GM12878 (cell line): ENCODE results near the gene HOOK2. TPM values are rescaled to one million over a fixed set of nuclear protein-coding genes. Genes with fewer than 3 reads are reported as not detected.

ENCODE experiments used
- ATAC-seq: fragments of 200-7000 bp; cut with Tn5 transposase; 3 replicates; pipeline ENCODE4 v1.9.1; 2020; ENCODE audit warnings: mild to moderate bottlenecking, moderate library complexity
- BruUV-seq: library from RNA; stranded (reverse); fragments of 400-500 nt; replicated peaks from 2 replicates; lab custom pipeline; 2021; lab: Mats Ljungman, UMichigan
- CTCF ChIA-PET: fragments of 300-600 bp; sonication (Branson Sonifier 250); formaldehyde crosslinking; extraction: SDS; loops from one replicate; lab custom pipeline; 2021; ENCODE audit warnings: inconsistent platforms; lab: Yijun Ruan, JAX
- POLR2A ChIA-PET: fragments of 350-600 bp; formaldehyde crosslinking; extraction: SDS; loops from one replicate; lab custom pipeline; 2021; ENCODE audit warnings: inconsistent platforms; lab: Charles Lee
- RAD21 ChIA-PET: fragments of 300-600 bp; sonication (Branson Sonifier 250); formaldehyde crosslinking; loops from one replicate; lab custom pipeline; 2023; ENCODE audit warnings: antibody characterized with exemption; ENCODE audit not compliant: unreplicated experiment; lab: Charles Lee
- SMC1A ChIA-PET: fragments of 300-600 bp; sonication (Branson Sonifier 250); formaldehyde crosslinking; loops from one replicate; lab custom pipeline; 2023; ENCODE audit not compliant: unreplicated experiment, uncharacterized antibody; lab: Charles Lee
- DNase-seq: peaks from one replicate; pipeline ENCODE4 v3.0.0-alpha.2; 2011; ENCODE audit warnings: low read depth, low spot score
- FAIRE-seq: peaks from 3 replicates; lab custom pipeline; 2011; peaks lifted over from hg19 to GRCh38; lab: Jason Lieb, UNC
- H2AFZ ChIP-seq: 2 replicates; pipeline ENCODE4 v1.6.0; 2011; ENCODE audit warnings: low read depth, low read length, control low read depth; ENCODE audit not compliant: control insufficient read depth
- H3K27ac ChIP-seq: 2 replicates; pipeline ENCODE4 v1.5.1; 2011; ENCODE audit warnings: control low read depth; ENCODE audit not compliant: control insufficient read depth, insufficient read depth
- H3K27me3 ChIP-seq, 2 experiments: replicated peaks in 1 of 2; 2 replicates each; pipeline versions ENCODE4 v1.6.0 to v1.6.1; 2011; ENCODE audit warnings: low read length in 1 of 2; ENCODE audit not compliant: control insufficient read depth in 2 of 2, insufficient read depth in 2 of 2
- H3K36me3 ChIP-seq, 2 experiments: 2 replicates each; pipeline ENCODE4 v1.5.1; 2011; ENCODE audit warnings: low read length in 1 of 2; ENCODE audit not compliant: control insufficient read depth in 2 of 2, insufficient read depth in 2 of 2
- H3K4me1 ChIP-seq: 2 replicates; pipeline ENCODE4 v1.6.1; 2011; ENCODE audit warnings: mild to moderate bottlenecking, low read length, moderate library complexity, mixed read lengths; ENCODE audit not compliant: control insufficient read depth, insufficient read depth
- H3K4me2 ChIP-seq: 2 replicates; pipeline ENCODE4 v1.6.0; 2011; ENCODE audit warnings: control low read depth; ENCODE audit not compliant: control insufficient read depth, insufficient read depth
- H3K4me3 ChIP-seq: fragments of 200-600 bp; sonication (generic); 2 replicates; pipeline ENCODE4 v1.5.1; 2016
- H3K79me2 ChIP-seq: 2 replicates; pipeline ENCODE4 v1.6.0; 2011; ENCODE audit warnings: low read length; ENCODE audit not compliant: control insufficient read depth, insufficient read depth
- H3K9ac ChIP-seq: 2 replicates; pipeline ENCODE4 v1.8.0; 2011; ENCODE audit warnings: low read length, control low read depth, mixed read lengths; ENCODE audit not compliant: control insufficient read depth, insufficient read depth
- H3K9me3 ChIP-seq: replicated peaks from 3 replicates; pipeline ENCODE4 v1.5.1; 2011; ENCODE audit warnings: mild to moderate bottlenecking, low read length; ENCODE audit not compliant: control insufficient read depth, insufficient read depth
- H4K20me1 ChIP-seq: 2 replicates; pipeline ENCODE4 v1.6.0; 2011; ENCODE audit not compliant: control insufficient read depth, insufficient read depth
- BCL11A ChIP-seq: IDR thresholded peaks from 2 replicates; pipeline ENCODE4 v1.6.1; 2011; ENCODE audit warnings: low read depth, low read length
- BCLAF1 ChIP-seq: fragments of 450-650 bp; IDR thresholded peaks from 2 replicates; pipeline ENCODE4 v1.6.1; 2017; ENCODE audit warnings: antibody characterized with exemption, mild to moderate bottlenecking, moderate library complexity
- BRCA1 ChIP-seq: IDR thresholded peaks from 2 replicates; pipeline ENCODE4 v1.6.1; 2011; ENCODE audit warnings: low read depth, low read length, improper control_type of control experiment
- CHD2 ChIP-seq: IDR thresholded peaks from 2 replicates; pipeline ENCODE4 v1.6.1; 2011; ENCODE audit warnings: low read depth, low read length, improper control_type of control experiment, borderline replicate concordance
- EED ChIP-seq: sonication (generic); IDR thresholded peaks from 2 replicates; pipeline ENCODE4 v1.6.1; 2016; ENCODE audit warnings: antibody characterized with exemption, low read depth
- EZH2 ChIP-seq: IDR thresholded peaks from 2 replicates; pipeline ENCODE4 v1.6.1; 2012; ENCODE audit warnings: low read depth, mild to moderate bottlenecking, control low read depth, inconsistent platforms, low read length, borderline replicate concordance; ENCODE audit not compliant: control insufficient read depth
- FOS ChIP-seq: IDR thresholded peaks from 3 replicates; pipeline ENCODE4 v1.6.1; 2011; ENCODE audit warnings: borderline replicate concordance; ENCODE audit not compliant: insufficient read length; ENCODE audit errors: extremely low read depth
- JUND ChIP-seq: IDR thresholded peaks from 2 replicates; pipeline ENCODE4 v1.6.1; 2012; ENCODE audit warnings: low read depth, mild to moderate bottlenecking, low read length, improper control_type of control experiment, moderate library complexity
- MEF2A ChIP-seq: IDR thresholded peaks from 2 replicates; pipeline ENCODE4 v1.6.1; 2011; ENCODE audit warnings: low read depth, mild to moderate bottlenecking, low read length, moderate library complexity; ENCODE audit not compliant: insufficient read depth
- PBX3 ChIP-seq: IDR thresholded peaks from 2 replicates; pipeline ENCODE4 v1.6.1; 2011; ENCODE audit warnings: mild to moderate bottlenecking, low read depth, low read length, moderate library complexity; ENCODE audit not compliant: insufficient replicate concordance
- POU2F2 ChIP-seq: IDR thresholded peaks from 3 replicates; pipeline ENCODE4 v1.6.1; 2011; ENCODE audit warnings: low read depth, mild to moderate bottlenecking, low read length, borderline replicate concordance
- RFX5 ChIP-seq: IDR thresholded peaks from 2 replicates; pipeline ENCODE4 v1.6.1; 2011; ENCODE audit warnings: low read depth, low read length, improper control_type of control experiment
- SMC3 ChIP-seq: IDR thresholded peaks from 2 replicates; pipeline ENCODE4 v1.6.1; 2011; ENCODE audit warnings: low read length, improper control_type of control experiment, borderline replicate concordance
- SREBF2 ChIP-seq: IDR thresholded peaks from 2 replicates; pipeline ENCODE4 v1.6.1; 2012; ENCODE audit warnings: mild to moderate bottlenecking, low read length
- SUPT20H ChIP-seq: IDR thresholded peaks from 2 replicates; pipeline ENCODE4 v1.6.1; 2011; ENCODE audit warnings: low read depth, mild to moderate bottlenecking, low read length, moderate library complexity, borderline replicate concordance; ENCODE audit not compliant: control insufficient read depth
- TARDBP ChIP-seq: IDR thresholded peaks from 2 replicates; pipeline ENCODE4 v1.6.1; 2016; ENCODE audit warnings: borderline replicate concordance
- ZNF207 ChIP-seq: fragments of 450-650 bp; IDR thresholded peaks from 2 replicates; pipeline ENCODE4 v1.6.1; 2014; ENCODE audit warnings: antibody characterized with exemption, mild to moderate bottlenecking, borderline replicate concordance
- WGBS: methylation state at CpG from one replicate; pipeline ENCODE4 v1.1.6; 2016; ENCODE audit warnings: low lambda C conversion rate; ENCODE audit not compliant: insufficient replicate concordance, insufficient coverage; ENCODE audit errors: missing lambda C conversion rate; 5-methylcytosine and 5-hydroxymethylcytosine counted together
- in situ Hi-C: fragments of 300-500 bp; cut with MboI; formaldehyde crosslinking; loops from 9 replicates; pipeline ENCODE4 v1.14.3; 2018; ENCODE audit warnings: mixed read lengths
- intact Hi-C: fragments of 100-400 bp; cut with micrococcal nuclease; formaldehyde crosslinking; loops from one replicate; pipeline ENCODE4 v1.14.2; 2022; ENCODE audit not compliant: unreplicated experiment
- polyA plus RNA-seq, 11 experiments: library from polyadenylated mRNA; depleted of rRNA in 4 of 11; unstranded in 6 of 11; stranded (reverse) in 5 of 11; fragments of >200 nt; fragmentation: Nextera tagmentation in 4 of 11; fragmentation: Illumina TruSeq in 1 of 11; extraction: Ambion mirVana in 4 of 11; extraction: Trizol in 1 of 11; gene quantifications; 1 replicate in 1 of 11; 2 replicates in 10 of 11; pipeline versions ENCODE4 v1.2.1 to v1.2.3, GENCODE V29; 2011 to 2016; ENCODE audit warnings: inconsistent platforms in 2 of 11, missing spikeins in 2 of 11, low read depth in 1 of 11
- total RNA-seq, 4 experiments: library from RNA; depleted of rRNA in 3 of 4; stranded (reverse); fragments of >200 nt in 3 of 4; fragmentation: Illumina TruSeq in 1 of 4; extraction: Trizol in 1 of 4; gene quantifications; 2 replicates each; pipeline versions ENCODE4 v1.2.1 to v1.2.3, GENCODE V29; 2013 to 2021

The HOOK2 gene
- total and polyA plus RNA-seq, 10 of the 15 experiments (the other 5 are each of a cell fraction or from before 2014, with no cell fraction given) = 1.5 to 9.6 (median 6.2) TPM

- TF ChIP-seq EZH2 = no peak
Measured at GRCh38 chr19:12800466-12800770, 25.1 kb upstream of the HOOK2 start (continued).

GRCh38 chr19:12799742-12800465, 24.6 kb upstream of the HOOK2 start:
- CTCF ChIA-PET = interaction anchor here (1.0 to 12.9 kb wide), 4 partner anchors 22 to 63 kb away, joined by 3 to 537 read pairs (median 217); partner anchors contain the start of genes GET3 and HOOK2
- 68% methylated on average over 18 of the region's 18 CpGs for WGBS
- RAD21 ChIA-PET = interaction anchor here (1.0 to 11.4 kb wide), 4 partner anchors 23 to 91 kb away, joined by 3 to 303 read pairs (median 9); partner anchors contain the start of genes GCDH and HOOK2
- intact Hi-C loops = no loop called here
- FAIRE-seq (no peak), ATAC-seq (no peak), DNase-seq (no peak)
- H3K9me3 ChIP-seq = no peaks in the 10 kb centered on the region
- peaks cover 13% of the 10 kb centered on the region for H3K79me2 ChIP-seq
- SMC1A ChIA-PET = interaction anchor here (0.9 to 11.5 kb wide), 3 partner anchors 20 to 37 kb away, joined by 3 to 240 read pairs (median 4); no protein-coding TSS in a partner anchor
- no peaks in the 10 kb centered on the region for H4K20me1 ChIP-seq
- H3K4me3 ChIP-seq = no peak overlapping the region
- H3K4me1 ChIP-seq = peaks cover 23% of the 10 kb centered on the region
- no peak overlapping the region for H3K9ac ChIP-seq
- H2AFZ ChIP-seq = no peak overlapping the region
- peak overlapping the region; percentile 98 for H3K4me2 ChIP-seq
- no peaks in the 10 kb centered on the region for H3K27me3 ChIP-seq
- POLR2A ChIA-PET = interaction anchor here (0.9 to 2.2 kb wide), 5 partner anchors 8 to 79 kb away, joined by 3 to 9 read pairs (median 6); partner anchors contain the start of gene JUNB
- BruUV-seq = no TSS peak
- in situ Hi-C loops = loop anchor here (5.0 kb wide), 1 partner anchor 38 kb away; no protein-coding TSS in a partner anchor
- peaks cover 0 to 1% of the 10 kb centered on the region in 2 experiments; a peak in 2 of 4 replicates for H3K36me3 ChIP-seq
- H3K27ac ChIP-seq = no peak overlapping the region
- TF ChIP-seq RFX5 = no peak
- TF ChIP-seq BRCA1 = no peak
- TF ChIP-seq MEF2A = no peak
- TF ChIP-seq SUPT20H = no peak
- no peak for TF ChIP-seq ZNF207
- no peak for TF ChIP-seq FOS
- TF ChIP-seq TARDBP = no peak
- TF ChIP-seq BCLAF1 = no peak
- TF ChIP-seq JUND = no peak
- TF ChIP-seq SMC3 = no peak
- TF ChIP-seq PBX3 = no peak
- TF ChIP-seq POU2F2 = no peak
- no peak for TF ChIP-seq BCL11A
- no peak for TF ChIP-seq EED
- no peak for TF ChIP-seq CHD2
- TF ChIP-seq SREBF2 = no peak
